PC-3 (cell line): ENCODE data around the gene IPCEF1.

Experiments
- CTCF ChIP-seq: fragments of 300-600 bp; sonication (generic); conservative IDR thresholded peaks from 2 replicates; pipeline ENCODE4 v1.5.1; 2017; ENCODE audit warnings: antibody characterized with exemption, low read depth, mild to moderate bottlenecking, low read length
- EZH2phosphoT487 ChIP-seq: fragments of 300-600 bp; sonication (generic); IDR thresholded peaks from 2 replicates; pipeline ENCODE4 v1.6.1; 2018; ENCODE audit warnings: mild to moderate bottlenecking, antibody characterized with exemption, low read length, borderline replicate concordance

GRCh38 chr6:154403788-154404187, 47.2 kb upstream of the IPCEF1 start:
- TF ChIP-seq CTCF (no peak), EZH2phosphoT487 (no peak)
